HEK293 (cell line): ENCODE results near the gene ERAL1.

Source experiments
- EGR2 ChIP-seq: fragments of 450-650 bp; formaldehyde crosslinking; IDR thresholded peaks from 2 replicates; pipeline ENCODE4 v1.5.1; 2016; ENCODE audit warnings: low read depth, missing biosample characterization, missing genetic modification characterization
- HOXC10 ChIP-seq: sonication (generic); formaldehyde crosslinking; IDR thresholded peaks from 2 replicates; pipeline ENCODE4 v1.8.1; 2023; ENCODE audit warnings: mild to moderate bottlenecking, missing genetic modification reagents
- KLF1 ChIP-seq: fragments of 450-650 bp; formaldehyde crosslinking; IDR thresholded peaks from 2 replicates; pipeline ENCODE4 v1.5.1; 2016; ENCODE audit warnings: missing biosample characterization, missing genetic modification characterization
- KLF9 ChIP-seq: fragments of 450-650 bp; formaldehyde crosslinking; IDR thresholded peaks from 2 replicates; pipeline ENCODE4 v1.5.1; 2016; ENCODE audit warnings: missing biosample characterization, missing genetic modification characterization, low read depth
- PRDM1 ChIP-seq: fragments of 450-650 bp; formaldehyde crosslinking; IDR thresholded peaks from 2 replicates; pipeline ENCODE4; 2016; ENCODE audit warnings: missing biosample characterization, missing genetic modification characterization
- SCRT1 ChIP-seq: fragments of 450-650 bp; formaldehyde crosslinking; IDR thresholded peaks from 2 replicates; pipeline ENCODE4 v1.5.1; 2016; ENCODE audit warnings: missing biosample characterization, missing genetic modification characterization, borderline replicate concordance
- ZNF202 ChIP-seq: fragments of 450-650 bp; formaldehyde crosslinking; IDR thresholded peaks from 2 replicates; pipeline ENCODE4 v1.5.1; 2016; ENCODE audit warnings: missing biosample characterization, missing genetic modification characterization, borderline replicate concordance
- ZNF311 ChIP-seq: fragments of 450-650 bp; formaldehyde crosslinking; IDR thresholded peaks from 2 replicates; pipeline ENCODE4 v1.5.1; 2017; ENCODE audit warnings: missing biosample characterization, missing genetic modification characterization, borderline replicate concordance
- ZNF433 ChIP-seq: fragments of 450-650 bp; formaldehyde crosslinking; IDR thresholded peaks from 2 replicates; pipeline ENCODE4 v1.5.1; 2016; ENCODE audit warnings: missing biosample characterization, missing genetic modification characterization, low read depth
- ZNF548 ChIP-seq: fragments of 450-650 bp; formaldehyde crosslinking; IDR thresholded peaks from 2 replicates; pipeline ENCODE4 v1.5.1; 2016; ENCODE audit warnings: missing biosample characterization, missing genetic modification characterization
- ZNF555 ChIP-seq: fragments of 450-650 bp; formaldehyde crosslinking; conservative IDR thresholded peaks from 2 replicates; pipeline ENCODE4 v1.5.1; 2017; ENCODE audit warnings: missing biosample characterization, mild to moderate bottlenecking, missing genetic modification characterization, inconsistent platforms
- ZNF561 ChIP-seq: fragments of 450-650 bp; IDR thresholded peaks from 2 replicates; pipeline ENCODE4 v1.5.1; 2018; ENCODE audit warnings: missing biosample characterization, missing genetic modification characterization, borderline replicate concordance
- ZNF585B ChIP-seq: fragments of 450-650 bp; formaldehyde crosslinking; IDR thresholded peaks from 2 replicates; pipeline ENCODE4 v1.5.1; 2016; ENCODE audit warnings: missing biosample characterization, missing genetic modification characterization
- ZNF600 ChIP-seq: fragments of 450-650 bp; formaldehyde crosslinking; IDR thresholded peaks from 2 replicates; pipeline ENCODE4 v1.5.1; 2016; ENCODE audit warnings: missing biosample characterization, missing genetic modification characterization
- ZNF629 ChIP-seq: fragments of 450-650 bp; formaldehyde crosslinking; IDR thresholded peaks from 2 replicates; pipeline ENCODE4 v1.5.1; 2017; ENCODE audit warnings: missing biosample characterization, missing genetic modification characterization
- ZNF658 ChIP-seq: fragments of 450-650 bp; formaldehyde crosslinking; IDR thresholded peaks from 2 replicates; pipeline ENCODE4; 2016; ENCODE audit warnings: missing biosample characterization, missing genetic modification characterization
- ZNF660 ChIP-seq: fragments of 450-650 bp; IDR thresholded peaks from 2 replicates; pipeline ENCODE4 v1.5.1; 2018; ENCODE audit warnings: missing biosample characterization, mild to moderate bottlenecking, missing genetic modification characterization
- ZNF843 ChIP-seq: fragments of 450-650 bp; formaldehyde crosslinking; IDR thresholded peaks from 2 replicates; pipeline ENCODE4 v1.5.1; 2016; ENCODE audit warnings: missing biosample characterization, missing genetic modification characterization
- TF ChIP-seq, protein P1 (sequence below): fragments of 450-650 bp; formaldehyde crosslinking; IDR thresholded peaks from 2 replicates; pipeline ENCODE4 v1.5.1; 2016; ENCODE audit warnings: missing biosample characterization, missing genetic modification characterization
- TF ChIP-seq, protein P2 (sequence below): fragments of 450-650 bp; formaldehyde crosslinking; IDR thresholded peaks from 2 replicates; pipeline ENCODE4 v1.5.1; 2016; ENCODE audit warnings: missing biosample characterization, missing genetic modification characterization, low read depth
- TF ChIP-seq, protein P3 (sequence below): fragments of 450-650 bp; formaldehyde crosslinking; IDR thresholded peaks from 2 replicates; pipeline ENCODE4 v1.5.1; 2016; ENCODE audit warnings: missing biosample characterization, missing genetic modification characterization, borderline replicate concordance
- TF ChIP-seq, protein P4 (sequence below): fragments of 450-650 bp; formaldehyde crosslinking; IDR thresholded peaks from 2 replicates; pipeline ENCODE4 v1.5.1; 2016; ENCODE audit warnings: missing biosample characterization, missing genetic modification characterization
- TF ChIP-seq, protein P5 (sequence below): fragments of 450-650 bp; formaldehyde crosslinking; IDR thresholded peaks from 2 replicates; pipeline ENCODE4 v1.5.1; 2016; ENCODE audit warnings: missing biosample characterization, missing genetic modification characterization
- TF ChIP-seq, protein P6 (sequence below): fragments of 450-650 bp; formaldehyde crosslinking; IDR thresholded peaks from 2 replicates; pipeline ENCODE4 v1.5.1; 2017; ENCODE audit warnings: missing biosample characterization, mild to moderate bottlenecking, missing genetic modification characterization, moderate library complexity

The ERAL1 gene

DNA sequence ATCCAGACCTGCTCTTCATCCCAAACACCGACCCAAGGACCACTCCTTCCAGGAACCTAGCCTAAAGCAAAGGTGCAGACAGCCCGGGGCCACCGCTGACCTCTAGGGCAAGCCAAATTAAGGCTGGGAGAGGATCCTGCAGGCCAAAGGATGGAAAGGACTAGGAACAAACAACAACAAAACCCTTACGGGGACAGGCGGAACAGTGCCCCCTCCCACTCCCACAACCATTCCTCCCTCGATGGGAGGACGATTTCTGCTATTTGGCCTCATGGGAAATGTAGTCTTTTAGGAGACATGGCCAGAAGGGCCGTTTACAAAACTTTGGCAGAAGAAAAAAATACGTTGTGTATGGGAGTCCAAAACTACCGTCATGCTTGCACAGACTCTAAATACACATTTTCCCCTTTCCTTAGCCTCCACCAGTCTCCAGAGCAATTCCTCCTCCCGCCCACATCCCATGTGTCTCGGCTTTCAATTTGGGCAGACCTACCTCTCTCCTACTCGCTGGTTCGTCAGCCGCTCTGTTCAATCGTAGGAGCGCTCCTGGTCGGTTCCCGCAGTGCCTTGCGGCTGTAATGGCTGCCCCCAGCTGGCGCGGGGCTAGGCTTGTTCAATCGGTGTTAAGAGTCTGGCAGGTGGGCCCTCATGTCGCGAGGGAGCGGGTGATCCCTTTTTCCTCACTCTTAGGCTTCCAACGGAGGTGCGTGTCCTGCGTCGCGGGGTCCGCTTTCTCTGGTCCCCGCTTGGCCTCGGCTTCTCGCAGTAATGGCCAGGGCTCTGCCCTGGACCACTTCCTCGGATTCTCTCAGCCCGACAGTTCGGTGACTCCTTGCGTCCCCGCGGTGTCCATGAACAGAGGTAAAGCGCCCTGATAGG is at the start of gene ERAL1 (continued):
- TF ChIP-seq ZNF658 (tag by site-specific recombination) (no peak), ZNF660 (tag by site-specific recombination) (no peak; the same call in 1 of the 2 replicates), ZNF548 (tag by site-specific recombination) (no peak), ZNF629 (tag by site-specific recombination) (peak; percentile 67), PRDM1 (tag by site-specific recombination) (no peak), ZNF600 (tag by site-specific recombination) (peak; percentile 52), HOXC10 (CRISPR knock-in tag) (0 out of 2 replicates have a peak, but pooled peaks have one; percentile 72), ZNF555 (tag by site-specific recombination) (no peak), ZNF585B (tag by site-specific recombination) (no peak), SCRT1 (no peak), ZNF561 (tag by site-specific recombination) (peak; percentile 50; the same call in 1 of the 2 replicates), ZNF202 (tag by site-specific recombination) (no peak), KLF1 (no peak; the same call in 1 of the 2 replicates), ZNF433 (tag by site-specific recombination) (no peak), KLF9 (tag by site-specific recombination) (peak; percentile 51), ZNF843 (tag by site-specific recombination) (peak; percentile 37; the same call in 1 of the 2 replicates), EGR2 (tag by site-specific recombination) (peak; percentile 73), ZNF311 (tag by site-specific recombination) (no peak)
- TF ChIP-seq, protein P1, sequence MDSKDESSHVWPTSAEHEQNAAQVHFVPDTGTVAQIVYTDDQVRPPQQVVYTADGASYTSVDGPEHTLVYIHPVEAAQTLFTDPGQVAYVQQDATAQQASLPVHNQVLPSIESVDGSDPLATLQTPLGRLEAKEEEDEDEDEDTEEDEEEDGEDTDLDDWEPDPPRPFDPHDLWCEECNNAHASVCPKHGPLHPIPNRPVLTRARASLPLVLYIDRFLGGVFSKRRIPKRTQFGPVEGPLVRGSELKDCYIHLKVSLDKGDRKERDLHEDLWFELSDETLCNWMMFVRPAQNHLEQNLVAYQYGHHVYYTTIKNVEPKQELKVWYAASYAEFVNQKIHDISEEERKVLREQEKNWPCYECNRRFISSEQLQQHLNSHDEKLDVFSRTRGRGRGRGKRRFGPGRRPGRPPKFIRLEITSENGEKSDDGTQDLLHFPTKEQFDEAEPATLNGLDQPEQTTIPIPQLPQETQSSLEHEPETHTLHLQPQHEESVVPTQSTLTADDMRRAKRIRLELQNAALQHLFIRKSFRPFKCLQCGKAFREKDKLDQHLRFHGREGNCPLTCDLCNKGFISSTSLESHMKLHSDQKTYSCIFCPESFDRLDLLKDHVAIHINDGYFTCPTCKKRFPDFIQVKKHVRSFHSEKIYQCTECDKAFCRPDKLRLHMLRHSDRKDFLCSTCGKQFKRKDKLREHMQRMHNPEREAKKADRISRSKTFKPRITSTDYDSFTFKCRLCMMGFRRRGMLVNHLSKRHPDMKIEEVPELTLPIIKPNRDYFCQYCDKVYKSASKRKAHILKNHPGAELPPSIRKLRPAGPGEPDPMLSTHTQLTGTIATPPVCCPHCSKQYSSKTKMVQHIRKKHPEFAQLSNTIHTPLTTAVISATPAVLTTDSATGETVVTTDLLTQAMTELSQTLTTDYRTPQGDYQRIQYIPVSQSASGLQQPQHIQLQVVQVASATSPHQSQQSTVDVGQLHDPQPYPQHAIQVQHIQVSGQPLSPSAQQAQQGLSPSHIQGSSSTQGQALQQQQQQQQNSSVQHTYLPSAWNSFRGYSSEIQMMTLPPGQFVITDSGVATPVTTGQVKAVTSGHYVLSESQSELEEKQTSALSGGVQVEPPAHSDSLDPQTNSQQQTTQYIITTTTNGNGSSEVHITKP: peak; percentile 99
- TF ChIP-seq, protein P2, sequence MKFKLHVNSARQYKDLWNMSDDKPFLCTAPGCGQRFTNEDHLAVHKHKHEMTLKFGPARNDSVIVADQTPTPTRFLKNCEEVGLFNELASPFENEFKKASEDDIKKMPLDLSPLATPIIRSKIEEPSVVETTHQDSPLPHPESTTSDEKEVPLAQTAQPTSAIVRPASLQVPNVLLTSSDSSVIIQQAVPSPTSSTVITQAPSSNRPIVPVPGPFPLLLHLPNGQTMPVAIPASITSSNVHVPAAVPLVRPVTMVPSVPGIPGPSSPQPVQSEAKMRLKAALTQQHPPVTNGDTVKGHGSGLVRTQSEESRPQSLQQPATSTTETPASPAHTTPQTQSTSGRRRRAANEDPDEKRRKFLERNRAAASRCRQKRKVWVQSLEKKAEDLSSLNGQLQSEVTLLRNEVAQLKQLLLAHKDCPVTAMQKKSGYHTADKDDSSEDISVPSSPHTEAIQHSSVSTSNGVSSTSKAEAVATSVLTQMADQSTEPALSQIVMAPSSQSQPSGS (tag by site-specific recombination): no peak
- TF ChIP-seq, protein P3, sequence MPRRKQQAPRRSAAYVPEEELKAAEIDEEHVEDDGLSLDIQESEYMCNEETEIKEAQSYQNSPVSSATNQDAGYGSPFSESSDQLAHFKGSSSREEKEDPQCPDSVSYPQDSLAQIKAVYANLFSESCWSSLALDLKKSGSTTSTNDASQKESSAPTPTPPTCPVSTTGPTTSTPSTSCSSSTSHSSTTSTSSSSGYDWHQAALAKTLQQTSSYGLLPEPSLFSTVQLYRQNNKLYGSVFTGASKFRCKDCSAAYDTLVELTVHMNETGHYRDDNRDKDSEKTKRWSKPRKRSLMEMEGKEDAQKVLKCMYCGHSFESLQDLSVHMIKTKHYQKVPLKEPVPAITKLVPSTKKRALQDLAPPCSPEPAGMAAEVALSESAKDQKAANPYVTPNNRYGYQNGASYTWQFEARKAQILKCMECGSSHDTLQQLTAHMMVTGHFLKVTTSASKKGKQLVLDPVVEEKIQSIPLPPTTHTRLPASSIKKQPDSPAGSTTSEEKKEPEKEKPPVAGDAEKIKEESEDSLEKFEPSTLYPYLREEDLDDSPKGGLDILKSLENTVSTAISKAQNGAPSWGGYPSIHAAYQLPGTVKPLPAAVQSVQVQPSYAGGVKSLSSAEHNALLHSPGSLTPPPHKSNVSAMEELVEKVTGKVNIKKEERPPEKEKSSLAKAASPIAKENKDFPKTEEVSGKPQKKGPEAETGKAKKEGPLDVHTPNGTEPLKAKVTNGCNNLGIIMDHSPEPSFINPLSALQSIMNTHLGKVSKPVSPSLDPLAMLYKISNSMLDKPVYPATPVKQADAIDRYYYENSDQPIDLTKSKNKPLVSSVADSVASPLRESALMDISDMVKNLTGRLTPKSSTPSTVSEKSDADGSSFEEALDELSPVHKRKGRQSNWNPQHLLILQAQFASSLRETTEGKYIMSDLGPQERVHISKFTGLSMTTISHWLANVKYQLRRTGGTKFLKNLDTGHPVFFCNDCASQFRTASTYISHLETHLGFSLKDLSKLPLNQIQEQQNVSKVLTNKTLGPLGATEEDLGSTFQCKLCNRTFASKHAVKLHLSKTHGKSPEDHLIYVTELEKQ: no peak
- TF ChIP-seq, protein P4, sequence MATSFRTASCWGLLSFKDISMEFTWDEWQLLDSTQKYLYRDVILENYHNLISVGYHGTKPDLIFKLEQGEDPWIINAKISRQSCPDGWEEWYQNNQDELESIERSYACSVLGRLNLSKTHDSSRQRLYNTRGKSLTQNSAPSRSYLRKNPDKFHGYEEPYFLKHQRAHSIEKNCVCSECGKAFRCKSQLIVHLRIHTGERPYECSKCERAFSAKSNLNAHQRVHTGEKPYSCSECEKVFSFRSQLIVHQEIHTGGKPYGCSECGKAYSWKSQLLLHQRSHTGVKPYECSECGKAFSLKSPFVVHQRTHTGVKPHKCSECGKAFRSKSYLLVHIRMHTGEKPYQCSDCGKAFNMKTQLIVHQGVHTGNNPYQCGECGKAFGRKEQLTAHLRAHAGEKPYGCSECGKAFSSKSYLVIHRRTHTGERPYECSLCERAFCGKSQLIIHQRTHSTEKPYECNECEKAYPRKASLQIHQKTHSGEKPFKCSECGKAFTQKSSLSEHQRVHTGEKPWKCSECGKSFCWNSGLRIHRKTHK (tag by site-specific recombination): no peak
- TF ChIP-seq, protein P5, sequence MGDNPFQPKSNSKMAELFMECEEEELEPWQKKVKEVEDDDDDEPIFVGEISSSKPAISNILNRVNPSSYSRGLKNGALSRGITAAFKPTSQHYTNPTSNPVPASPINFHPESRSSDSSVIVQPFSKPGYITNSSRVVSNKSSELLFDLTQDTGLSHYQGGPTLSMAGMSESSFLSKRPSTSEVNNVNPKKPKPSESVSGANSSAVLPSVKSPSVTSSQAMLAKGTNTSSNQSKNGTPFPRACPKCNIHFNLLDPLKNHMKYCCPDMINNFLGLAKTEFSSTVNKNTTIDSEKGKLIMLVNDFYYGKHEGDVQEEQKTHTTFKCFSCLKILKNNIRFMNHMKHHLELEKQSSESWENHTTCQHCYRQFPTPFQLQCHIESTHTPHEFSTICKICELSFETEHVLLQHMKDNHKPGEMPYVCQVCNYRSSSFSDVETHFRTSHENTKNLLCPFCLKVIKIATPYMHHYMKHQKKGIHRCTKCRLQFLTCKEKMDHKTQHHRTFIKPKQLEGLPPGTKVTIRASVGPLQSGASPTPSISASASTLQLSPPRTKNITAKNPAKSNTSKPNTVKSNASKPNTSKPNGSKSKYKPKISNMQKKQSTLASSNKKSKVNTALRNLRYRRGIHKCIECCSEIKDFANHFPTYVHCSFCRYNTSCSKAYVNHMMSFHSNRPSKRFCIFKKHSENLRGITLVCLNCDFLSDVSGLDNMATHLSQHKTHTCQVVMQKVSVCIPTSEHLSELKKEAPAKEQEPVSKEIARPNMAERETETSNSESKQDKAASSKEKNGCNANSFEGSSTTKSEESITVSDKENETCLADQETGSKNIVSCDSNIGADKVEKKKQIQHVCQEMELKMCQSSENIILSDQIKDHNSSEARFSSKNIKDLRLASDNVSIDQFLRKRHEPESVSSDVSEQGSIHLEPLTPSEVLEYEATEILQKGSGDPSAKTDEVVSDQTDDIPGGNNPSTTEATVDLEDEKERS (tag by site-specific recombination): no peak
- TF ChIP-seq, protein P6, sequence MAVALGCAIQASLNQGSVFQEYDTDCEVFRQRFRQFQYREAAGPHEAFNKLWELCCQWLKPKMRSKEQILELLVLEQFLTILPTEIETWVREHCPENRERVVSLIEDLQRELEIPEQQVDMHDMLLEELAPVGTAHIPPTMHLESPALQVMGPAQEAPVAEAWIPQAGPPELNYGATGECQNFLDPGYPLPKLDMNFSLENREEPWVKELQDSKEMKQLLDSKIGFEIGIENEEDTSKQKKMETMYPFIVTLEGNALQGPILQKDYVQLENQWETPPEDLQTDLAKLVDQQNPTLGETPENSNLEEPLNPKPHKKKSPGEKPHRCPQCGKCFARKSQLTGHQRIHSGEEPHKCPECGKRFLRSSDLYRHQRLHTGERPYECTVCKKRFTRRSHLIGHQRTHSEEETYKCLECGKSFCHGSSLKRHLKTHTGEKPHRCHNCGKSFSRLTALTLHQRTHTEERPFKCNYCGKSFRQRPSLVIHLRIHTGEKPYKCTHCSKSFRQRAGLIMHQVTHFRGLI (tag by site-specific recombination): no peak
